ENCODE data around the gene MYRFL.

DNA sequence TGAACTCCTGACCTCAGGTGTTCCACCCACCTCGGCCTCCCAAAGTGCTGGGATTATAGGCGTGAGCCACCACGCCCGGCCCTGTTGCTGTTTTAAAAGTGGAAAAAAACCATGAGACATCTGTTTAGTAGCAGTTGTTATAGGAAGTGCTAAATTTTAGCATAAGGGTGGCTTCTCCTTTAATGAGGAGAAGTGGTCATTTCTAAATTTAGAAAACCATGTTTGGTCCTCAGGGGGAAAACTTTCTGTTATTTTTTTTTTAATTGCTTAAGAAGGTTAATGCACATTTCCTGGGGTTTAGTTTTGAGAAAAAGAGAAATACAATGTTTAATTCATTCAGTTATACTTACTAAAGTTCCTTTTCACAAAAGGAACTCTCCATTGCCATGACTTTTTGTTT is 102.1 kb downstream of the MYRFL start:
- no peak for TF ChIP-seq KAT7 (CRISPR knock-in tag; IDR thresholded peaks at IDR 0.05; ENCODE audit: borderline replicate concordance)
- TF ChIP-seq, protein P1, sequence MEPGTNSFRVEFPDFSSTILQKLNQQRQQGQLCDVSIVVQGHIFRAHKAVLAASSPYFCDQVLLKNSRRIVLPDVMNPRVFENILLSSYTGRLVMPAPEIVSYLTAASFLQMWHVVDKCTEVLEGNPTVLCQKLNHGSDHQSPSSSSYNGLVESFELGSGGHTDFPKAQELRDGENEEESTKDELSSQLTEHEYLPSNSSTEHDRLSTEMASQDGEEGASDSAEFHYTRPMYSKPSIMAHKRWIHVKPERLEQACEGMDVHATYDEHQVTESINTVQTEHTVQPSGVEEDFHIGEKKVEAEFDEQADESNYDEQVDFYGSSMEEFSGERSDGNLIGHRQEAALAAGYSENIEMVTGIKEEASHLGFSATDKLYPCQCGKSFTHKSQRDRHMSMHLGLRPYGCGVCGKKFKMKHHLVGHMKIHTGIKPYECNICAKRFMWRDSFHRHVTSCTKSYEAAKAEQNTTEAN (CRISPR knock-in tag; IDR thresholded peaks at IDR 0.05) = no peak
- TF ChIP-seq, protein P2, sequence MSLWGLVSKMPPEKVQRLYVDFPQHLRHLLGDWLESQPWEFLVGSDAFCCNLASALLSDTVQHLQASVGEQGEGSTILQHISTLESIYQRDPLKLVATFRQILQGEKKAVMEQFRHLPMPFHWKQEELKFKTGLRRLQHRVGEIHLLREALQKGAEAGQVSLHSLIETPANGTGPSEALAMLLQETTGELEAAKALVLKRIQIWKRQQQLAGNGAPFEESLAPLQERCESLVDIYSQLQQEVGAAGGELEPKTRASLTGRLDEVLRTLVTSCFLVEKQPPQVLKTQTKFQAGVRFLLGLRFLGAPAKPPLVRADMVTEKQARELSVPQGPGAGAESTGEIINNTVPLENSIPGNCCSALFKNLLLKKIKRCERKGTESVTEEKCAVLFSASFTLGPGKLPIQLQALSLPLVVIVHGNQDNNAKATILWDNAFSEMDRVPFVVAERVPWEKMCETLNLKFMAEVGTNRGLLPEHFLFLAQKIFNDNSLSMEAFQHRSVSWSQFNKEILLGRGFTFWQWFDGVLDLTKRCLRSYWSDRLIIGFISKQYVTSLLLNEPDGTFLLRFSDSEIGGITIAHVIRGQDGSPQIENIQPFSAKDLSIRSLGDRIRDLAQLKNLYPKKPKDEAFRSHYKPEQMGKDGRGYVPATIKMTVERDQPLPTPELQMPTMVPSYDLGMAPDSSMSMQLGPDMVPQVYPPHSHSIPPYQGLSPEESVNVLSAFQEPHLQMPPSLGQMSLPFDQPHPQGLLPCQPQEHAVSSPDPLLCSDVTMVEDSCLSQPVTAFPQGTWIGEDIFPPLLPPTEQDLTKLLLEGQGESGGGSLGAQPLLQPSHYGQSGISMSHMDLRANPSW (CRISPR knock-in tag; conservative IDR thresholded peaks at IDR 0.05; ENCODE audit: low read depth) = no peak
- TF ChIP-seq, protein P3, sequence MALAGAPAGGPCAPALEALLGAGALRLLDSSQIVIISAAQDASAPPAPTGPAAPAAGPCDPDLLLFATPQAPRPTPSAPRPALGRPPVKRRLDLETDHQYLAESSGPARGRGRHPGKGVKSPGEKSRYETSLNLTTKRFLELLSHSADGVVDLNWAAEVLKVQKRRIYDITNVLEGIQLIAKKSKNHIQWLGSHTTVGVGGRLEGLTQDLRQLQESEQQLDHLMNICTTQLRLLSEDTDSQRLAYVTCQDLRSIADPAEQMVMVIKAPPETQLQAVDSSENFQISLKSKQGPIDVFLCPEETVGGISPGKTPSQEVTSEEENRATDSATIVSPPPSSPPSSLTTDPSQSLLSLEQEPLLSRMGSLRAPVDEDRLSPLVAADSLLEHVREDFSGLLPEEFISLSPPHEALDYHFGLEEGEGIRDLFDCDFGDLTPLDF (CRISPR knock-in tag; IDR thresholded peaks at IDR 0.05) = no peak
- TF ChIP-seq, protein P4, sequence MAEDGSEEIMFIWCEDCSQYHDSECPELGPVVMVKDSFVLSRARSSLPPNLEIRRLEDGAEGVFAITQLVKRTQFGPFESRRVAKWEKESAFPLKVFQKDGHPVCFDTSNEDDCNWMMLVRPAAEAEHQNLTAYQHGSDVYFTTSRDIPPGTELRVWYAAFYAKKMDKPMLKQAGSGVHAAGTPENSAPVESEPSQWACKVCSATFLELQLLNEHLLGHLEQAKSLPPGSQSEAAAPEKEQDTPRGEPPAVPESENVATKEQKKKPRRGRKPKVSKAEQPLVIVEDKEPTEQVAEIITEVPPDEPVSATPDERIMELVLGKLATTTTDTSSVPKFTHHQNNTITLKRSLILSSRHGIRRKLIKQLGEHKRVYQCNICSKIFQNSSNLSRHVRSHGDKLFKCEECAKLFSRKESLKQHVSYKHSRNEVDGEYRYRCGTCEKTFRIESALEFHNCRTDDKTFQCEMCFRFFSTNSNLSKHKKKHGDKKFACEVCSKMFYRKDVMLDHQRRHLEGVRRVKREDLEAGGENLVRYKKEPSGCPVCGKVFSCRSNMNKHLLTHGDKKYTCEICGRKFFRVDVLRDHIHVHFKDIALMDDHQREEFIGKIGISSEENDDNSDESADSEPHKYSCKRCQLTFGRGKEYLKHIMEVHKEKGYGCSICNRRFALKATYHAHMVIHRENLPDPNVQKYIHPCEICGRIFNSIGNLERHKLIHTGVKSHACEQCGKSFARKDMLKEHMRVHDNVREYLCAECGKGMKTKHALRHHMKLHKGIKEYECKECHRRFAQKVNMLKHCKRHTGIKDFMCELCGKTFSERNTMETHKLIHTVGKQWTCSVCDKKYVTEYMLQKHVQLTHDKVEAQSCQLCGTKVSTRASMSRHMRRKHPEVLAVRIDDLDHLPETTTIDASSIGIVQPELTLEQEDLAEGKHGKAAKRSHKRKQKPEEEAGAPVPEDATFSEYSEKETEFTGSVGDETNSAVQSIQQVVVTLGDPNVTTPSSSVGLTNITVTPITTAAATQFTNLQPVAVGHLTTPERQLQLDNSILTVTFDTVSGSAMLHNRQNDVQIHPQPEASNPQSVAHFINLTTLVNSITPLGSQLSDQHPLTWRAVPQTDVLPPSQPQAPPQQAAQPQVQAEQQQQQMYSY (CRISPR knock-in tag; IDR thresholded peaks at IDR 0.05) = no peak
- no peak for TF ChIP-seq NR2C2 (CRISPR knock-in tag; IDR thresholded peaks at IDR 0.05)
- TF ChIP-seq, protein P5, sequence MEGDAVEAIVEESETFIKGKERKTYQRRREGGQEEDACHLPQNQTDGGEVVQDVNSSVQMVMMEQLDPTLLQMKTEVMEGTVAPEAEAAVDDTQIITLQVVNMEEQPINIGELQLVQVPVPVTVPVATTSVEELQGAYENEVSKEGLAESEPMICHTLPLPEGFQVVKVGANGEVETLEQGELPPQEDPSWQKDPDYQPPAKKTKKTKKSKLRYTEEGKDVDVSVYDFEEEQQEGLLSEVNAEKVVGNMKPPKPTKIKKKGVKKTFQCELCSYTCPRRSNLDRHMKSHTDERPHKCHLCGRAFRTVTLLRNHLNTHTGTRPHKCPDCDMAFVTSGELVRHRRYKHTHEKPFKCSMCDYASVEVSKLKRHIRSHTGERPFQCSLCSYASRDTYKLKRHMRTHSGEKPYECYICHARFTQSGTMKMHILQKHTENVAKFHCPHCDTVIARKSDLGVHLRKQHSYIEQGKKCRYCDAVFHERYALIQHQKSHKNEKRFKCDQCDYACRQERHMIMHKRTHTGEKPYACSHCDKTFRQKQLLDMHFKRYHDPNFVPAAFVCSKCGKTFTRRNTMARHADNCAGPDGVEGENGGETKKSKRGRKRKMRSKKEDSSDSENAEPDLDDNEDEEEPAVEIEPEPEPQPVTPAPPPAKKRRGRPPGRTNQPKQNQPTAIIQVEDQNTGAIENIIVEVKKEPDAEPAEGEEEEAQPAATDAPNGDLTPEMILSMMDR (IDR thresholded peaks at IDR 0.05) = no peak
- no peak for TF ChIP-seq IRF2 (CRISPR knock-in tag; IDR thresholded peaks at IDR 0.05; ENCODE audit: borderline replicate concordance, low read depth)
- no peak for TF ChIP-seq ZNF138 (CRISPR knock-in tag; conservative IDR thresholded peaks at IDR 0.05)
- TF ChIP-seq, protein P6, sequence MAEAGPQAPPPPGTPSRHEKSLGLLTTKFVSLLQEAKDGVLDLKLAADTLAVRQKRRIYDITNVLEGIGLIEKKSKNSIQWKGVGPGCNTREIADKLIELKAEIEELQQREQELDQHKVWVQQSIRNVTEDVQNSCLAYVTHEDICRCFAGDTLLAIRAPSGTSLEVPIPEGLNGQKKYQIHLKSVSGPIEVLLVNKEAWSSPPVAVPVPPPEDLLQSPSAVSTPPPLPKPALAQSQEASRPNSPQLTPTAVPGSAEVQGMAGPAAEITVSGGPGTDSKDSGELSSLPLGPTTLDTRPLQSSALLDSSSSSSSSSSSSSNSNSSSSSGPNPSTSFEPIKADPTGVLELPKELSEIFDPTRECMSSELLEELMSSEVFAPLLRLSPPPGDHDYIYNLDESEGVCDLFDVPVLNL (CRISPR knock-in tag; IDR thresholded peaks at IDR 0.05; ENCODE audit: borderline replicate concordance, low read depth) = no peak
- TF ChIP-seq, protein P7, sequence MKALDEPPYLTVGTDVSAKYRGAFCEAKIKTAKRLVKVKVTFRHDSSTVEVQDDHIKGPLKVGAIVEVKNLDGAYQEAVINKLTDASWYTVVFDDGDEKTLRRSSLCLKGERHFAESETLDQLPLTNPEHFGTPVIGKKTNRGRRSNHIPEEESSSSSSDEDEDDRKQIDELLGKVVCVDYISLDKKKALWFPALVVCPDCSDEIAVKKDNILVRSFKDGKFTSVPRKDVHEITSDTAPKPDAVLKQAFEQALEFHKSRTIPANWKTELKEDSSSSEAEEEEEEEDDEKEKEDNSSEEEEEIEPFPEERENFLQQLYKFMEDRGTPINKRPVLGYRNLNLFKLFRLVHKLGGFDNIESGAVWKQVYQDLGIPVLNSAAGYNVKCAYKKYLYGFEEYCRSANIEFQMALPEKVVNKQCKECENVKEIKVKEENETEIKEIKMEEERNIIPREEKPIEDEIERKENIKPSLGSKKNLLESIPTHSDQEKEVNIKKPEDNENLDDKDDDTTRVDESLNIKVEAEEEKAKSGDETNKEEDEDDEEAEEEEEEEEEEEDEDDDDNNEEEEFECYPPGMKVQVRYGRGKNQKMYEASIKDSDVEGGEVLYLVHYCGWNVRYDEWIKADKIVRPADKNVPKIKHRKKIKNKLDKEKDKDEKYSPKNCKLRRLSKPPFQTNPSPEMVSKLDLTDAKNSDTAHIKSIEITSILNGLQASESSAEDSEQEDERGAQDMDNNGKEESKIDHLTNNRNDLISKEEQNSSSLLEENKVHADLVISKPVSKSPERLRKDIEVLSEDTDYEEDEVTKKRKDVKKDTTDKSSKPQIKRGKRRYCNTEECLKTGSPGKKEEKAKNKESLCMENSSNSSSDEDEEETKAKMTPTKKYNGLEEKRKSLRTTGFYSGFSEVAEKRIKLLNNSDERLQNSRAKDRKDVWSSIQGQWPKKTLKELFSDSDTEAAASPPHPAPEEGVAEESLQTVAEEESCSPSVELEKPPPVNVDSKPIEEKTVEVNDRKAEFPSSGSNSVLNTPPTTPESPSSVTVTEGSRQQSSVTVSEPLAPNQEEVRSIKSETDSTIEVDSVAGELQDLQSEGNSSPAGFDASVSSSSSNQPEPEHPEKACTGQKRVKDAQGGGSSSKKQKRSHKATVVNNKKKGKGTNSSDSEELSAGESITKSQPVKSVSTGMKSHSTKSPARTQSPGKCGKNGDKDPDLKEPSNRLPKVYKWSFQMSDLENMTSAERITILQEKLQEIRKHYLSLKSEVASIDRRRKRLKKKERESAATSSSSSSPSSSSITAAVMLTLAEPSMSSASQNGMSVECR (CRISPR knock-in tag; IDR thresholded peaks at IDR 0.05; ENCODE audit: borderline replicate concordance) = no peak

All from WTC11 (cell line).